ENCODE data around the gene NRIP3.
A peak's percentile ranks its signal among the peaks of the same experiment; 100 is the strongest.
"Not testable (repeated sequence)": the region's sequence is repeated elsewhere in the genome, so short reads cannot be mapped to it uniquely, and the experiment has no call there.

NRIP3 gene

GRCh38 chr11:9015677-9016076, 11.9 kb upstream of the NRIP3 start:
- TF ChIP-seq CTCF (IDR thresholded peaks at IDR 0.05; ENCODE audit: low read depth, low read length) (peak; percentile 84), MYC (IDR thresholded peaks at IDR 0.05; ENCODE audit: low read depth, low read length) (no peak)
- no peak overlapping the region for H3K4me3 ChIP-seq (ENCODE audit: low read depth, low read length)
- peak; percentile 85 for DNase-seq (ENCODE audit: low read depth)

- no peak for DNase-seq (ENCODE audit: low read depth)
- no peak overlapping the region for H3K4me3 ChIP-seq (ENCODE audit: low read depth, low read length)
- TF ChIP-seq MYC (IDR thresholded peaks at IDR 0.05; ENCODE audit: low read depth, low read length) (no peak), POLR2A (IDR thresholded peaks at IDR 0.05; ENCODE audit: extremely low read depth, insufficient read length) (no peak), MAX (IDR thresholded peaks at IDR 0.05; ENCODE audit: low read depth, low read length) (no peak), CTCF (IDR thresholded peaks at IDR 0.05; ENCODE audit: low read depth, low read length) (no peak)
Measured at GRCh38 chr11:9014826-9015225, 11.0 kb upstream of the NRIP3 start.

- no peak for TF ChIP-seq CTCF (IDR thresholded peaks at IDR 0.05; ENCODE audit: low read depth, low read length)
- TF ChIP-seq MAX (IDR thresholded peaks at IDR 0.05; ENCODE audit: low read depth, low read length), result no peak
- DNase-seq (ENCODE audit: low read depth), result no peak
- no peak overlapping the region for H3K4me3 ChIP-seq (ENCODE audit: low read depth, low read length)
Measured at GRCh38 chr11:9013373-9013772, 9.6 kb upstream of the NRIP3 start.

GRCh38 chr11:9009538-9009937, 5.7 kb upstream of the NRIP3 start:
- not testable (repeated sequence) for H3K4me3 ChIP-seq (ENCODE audit: low read depth, low read length); DNase-seq (ENCODE audit: low read depth)

GRCh38 chr11:9008661-9009060, 4.9 kb upstream of the NRIP3 start:
- no peak overlapping the region for H3K4me3 ChIP-seq (ENCODE audit: low read depth, low read length)
- DNase-seq (ENCODE audit: low read depth), result no peak
- TF ChIP-seq CTCF (IDR thresholded peaks at IDR 0.05; ENCODE audit: low read depth, low read length) (no peak), MYC (IDR thresholded peaks at IDR 0.05; ENCODE audit: low read depth, low read length) (no peak), MAX (IDR thresholded peaks at IDR 0.05; ENCODE audit: low read depth, low read length) (no peak), POLR2A (IDR thresholded peaks at IDR 0.05; ENCODE audit: extremely low read depth, insufficient read length) (no peak)

GRCh38 chr11:9008011-9008550, 4.3 kb upstream of the NRIP3 start:
- TF ChIP-seq CTCF (IDR thresholded peaks at IDR 0.05; ENCODE audit: low read depth, low read length), result no peak
- no peak for TF ChIP-seq POLR2A (IDR thresholded peaks at IDR 0.05; ENCODE audit: extremely low read depth, insufficient read length)
- TF ChIP-seq MAX (IDR thresholded peaks at IDR 0.05; ENCODE audit: low read depth, low read length), result no peak
- TF ChIP-seq MYC (IDR thresholded peaks at IDR 0.05; ENCODE audit: low read depth, low read length), result no peak
- H3K4me3 ChIP-seq (ENCODE audit: low read depth, low read length), result no peak overlapping the region
- no peak for DNase-seq (ENCODE audit: low read depth)

All from NB4 (cell line).